DOHH2 (cell line): ENCODE data around the gene PEAK1.
A peak's percentile ranks its signal among the peaks of the same experiment; 100 is the strongest.

Source experiments
- H3F3A ChIP-seq: fragments of 200-600 bp; sonication (generic), shearing (Covaris generic); 2 replicates; pipeline ENCODE4 v1.6.0; 2016; ENCODE audit warnings: antibody characterized with exemption, mild to moderate bottlenecking; ENCODE audit not compliant: control insufficient read depth, insufficient read depth
- H3K27ac ChIP-seq: fragments of 200-600 bp; sonication (generic); 2 replicates; pipeline ENCODE4 v1.5.1; 2014; ENCODE audit warnings: low read depth, mild to moderate bottlenecking, low read length, moderate library complexity
- H3K27me3 ChIP-seq: fragments of 200-600 bp; sonication (generic); 2 replicates; pipeline ENCODE4 v1.6.1; 2014; ENCODE audit warnings: mild to moderate bottlenecking, low read length, mixed read lengths; ENCODE audit not compliant: control insufficient read depth
- H3K36me3 ChIP-seq: fragments of 200-600 bp; sonication (generic); 2 replicates; pipeline ENCODE4 v1.6.1; 2014; ENCODE audit warnings: mild to moderate bottlenecking, low read length, moderate library complexity, mixed read lengths; ENCODE audit not compliant: control insufficient read depth
- H3K4me1 ChIP-seq: fragments of 200-600 bp; sonication (generic); 2 replicates; pipeline ENCODE4 v1.6.1; 2014; ENCODE audit warnings: mild to moderate bottlenecking, low read length, mixed read lengths; ENCODE audit not compliant: control insufficient read depth
- H3K4me2 ChIP-seq: fragments of 200-600 bp; sonication (generic); 2 replicates; pipeline ENCODE4 v1.6.0; 2014; ENCODE audit warnings: mild to moderate bottlenecking, low read length, moderate library complexity
- H3K4me3 ChIP-seq: fragments of 200-600 bp; sonication (generic); 2 replicates; pipeline ENCODE4 v1.5.1; 2014; ENCODE audit warnings: mild to moderate bottlenecking, low read length, mixed read lengths
- H3K79me2 ChIP-seq: fragments of 200-600 bp; sonication (generic); 2 replicates; pipeline ENCODE4 v1.6.1; 2014; ENCODE audit warnings: mild to moderate bottlenecking, low read length, mixed read lengths; ENCODE audit not compliant: control insufficient read depth
- H3K9me2 ChIP-seq: fragments of 200-600 bp; sonication (generic); replicated peaks from 2 replicates; pipeline ENCODE4 v1.6.1; 2014; ENCODE audit warnings: mild to moderate bottlenecking, low read length, mixed read lengths; ENCODE audit not compliant: control insufficient read depth
- H3K9me3 ChIP-seq: fragments of 200-600 bp; sonication (generic); 2 replicates; pipeline ENCODE4 v1.6.1; 2014; ENCODE audit warnings: antibody characterized with exemption, low read length, mixed read lengths; ENCODE audit not compliant: control insufficient read depth, insufficient read depth
- H4K20me1 ChIP-seq: fragments of 200-600 bp; sonication (generic); 2 replicates; pipeline ENCODE4 v1.6.0; 2014; ENCODE audit warnings: low read depth, mild to moderate bottlenecking, antibody characterized with exemption, low read length, moderate library complexity; ENCODE audit not compliant: control insufficient read depth, insufficient read depth
- EZH2phosphoT487 ChIP-seq: fragments of 200-600 bp; sonication (generic); IDR thresholded peaks from 2 replicates; pipeline ENCODE4 v1.6.1; 2017; ENCODE audit warnings: borderline replicate concordance, mild to moderate bottlenecking, antibody characterized with exemption, low read length, moderate library complexity, mixed read lengths
- TF ChIP-seq, protein P1 (sequence below): fragments of 200-600 bp; sonication (generic); IDR thresholded peaks from one replicate; pipeline ENCODE4 v1.5.1; 2014; ENCODE audit warnings: antibody characterized with exemption, mild to moderate bottlenecking, low read depth, low read length; ENCODE audit not compliant: poor library complexity, severe bottlenecking

PEAK1 gene

DNA sequence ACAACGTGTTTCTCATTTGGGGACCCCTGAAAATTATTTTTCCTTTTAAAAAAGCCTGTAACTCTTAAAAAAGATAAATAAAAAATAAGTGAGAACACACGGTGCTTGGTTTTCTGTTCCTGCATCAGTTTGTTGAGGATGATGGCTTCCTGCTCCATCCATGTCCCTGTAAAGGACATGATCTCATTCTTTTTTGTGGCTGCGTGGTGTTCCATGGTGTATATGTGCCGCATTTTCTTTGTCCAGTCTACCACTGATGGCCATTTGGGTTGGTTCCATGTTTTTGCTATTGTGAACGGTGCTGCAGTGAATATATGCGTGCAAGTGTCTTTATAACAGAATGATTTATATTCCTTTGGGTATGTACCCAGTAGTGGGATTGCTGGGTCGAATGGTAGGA lies 351.3 kb downstream of the PEAK1 start:
- H3K4me3 ChIP-seq: no peak overlapping the region
- H3K79me2 ChIP-seq: peaks cover 69% of the 10 kb centered on the region
- no peaks in the 10 kb centered on the region for H3K9me3 ChIP-seq
- H3K4me1 ChIP-seq: peaks cover 43% of the 10 kb centered on the region
- H4K20me1 ChIP-seq: peaks cover 13% of the 10 kb centered on the region; the same call in 1 of the 2 replicates
- H3K4me2 ChIP-seq: peak overlapping the region; percentile 52
- peaks cover 23% of the 10 kb centered on the region for H3K36me3 ChIP-seq
- H3K27me3 ChIP-seq: no peaks in the 10 kb centered on the region
- no peaks in the 10 kb centered on the region for H3F3A ChIP-seq
- H3K27ac ChIP-seq: no peak overlapping the region
- no peak for TF ChIP-seq EZH2phosphoT487
- no peaks in the 10 kb centered on the region for H3K9me2 ChIP-seq

DNA sequence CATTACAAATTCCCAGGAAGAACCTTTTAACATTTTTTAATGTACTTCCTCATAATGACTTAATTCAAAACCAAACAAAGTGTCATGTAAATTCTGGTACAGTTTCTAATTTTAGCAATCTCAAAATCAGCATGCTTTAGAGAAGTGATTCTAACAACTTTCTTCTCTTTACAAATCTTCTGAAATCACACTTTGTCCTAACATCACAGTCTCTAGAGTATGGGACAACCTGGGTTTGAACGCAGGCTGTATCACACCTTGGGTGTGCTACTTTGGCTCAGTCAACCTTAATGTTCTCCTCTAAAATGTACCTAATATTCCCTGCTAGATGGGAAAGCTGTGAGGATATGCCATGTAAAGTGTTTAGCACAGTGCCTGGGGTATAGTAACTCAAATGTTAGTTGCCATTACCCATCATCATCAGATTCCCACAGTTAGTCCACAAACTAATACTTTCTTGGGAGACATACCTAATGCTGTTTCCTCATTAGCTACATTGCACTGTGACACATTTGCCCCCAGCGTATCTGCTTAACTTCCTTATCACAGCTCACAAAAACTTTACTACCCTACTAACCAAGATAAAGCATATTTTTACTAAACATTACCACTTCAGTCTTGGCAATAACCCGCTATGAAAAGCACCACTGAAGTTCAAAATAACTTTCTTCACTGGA lies 352.1 kb downstream of the PEAK1 start:
- Histone ChIP-seq H3K4me1 (peaks cover 43% of the 10 kb centered on the region), H3K27me3 (no peaks in the 10 kb centered on the region), H4K20me1 (peaks cover 13% of the 10 kb centered on the region; the same call in 1 of the 2 replicates), H3K9me2 (no peaks in the 10 kb centered on the region), H3K9me3 (no peaks in the 10 kb centered on the region), H3K4me2 (peak overlapping the region; percentile 52), H3F3A (no peaks in the 10 kb centered on the region), H3K79me2 (peaks cover 76% of the 10 kb centered on the region), H3K36me3 (peaks cover 23% of the 10 kb centered on the region), H3K27ac (no peak overlapping the region), H3K4me3 (peak overlapping the region; percentile 20)
- TF ChIP-seq, protein P1, sequence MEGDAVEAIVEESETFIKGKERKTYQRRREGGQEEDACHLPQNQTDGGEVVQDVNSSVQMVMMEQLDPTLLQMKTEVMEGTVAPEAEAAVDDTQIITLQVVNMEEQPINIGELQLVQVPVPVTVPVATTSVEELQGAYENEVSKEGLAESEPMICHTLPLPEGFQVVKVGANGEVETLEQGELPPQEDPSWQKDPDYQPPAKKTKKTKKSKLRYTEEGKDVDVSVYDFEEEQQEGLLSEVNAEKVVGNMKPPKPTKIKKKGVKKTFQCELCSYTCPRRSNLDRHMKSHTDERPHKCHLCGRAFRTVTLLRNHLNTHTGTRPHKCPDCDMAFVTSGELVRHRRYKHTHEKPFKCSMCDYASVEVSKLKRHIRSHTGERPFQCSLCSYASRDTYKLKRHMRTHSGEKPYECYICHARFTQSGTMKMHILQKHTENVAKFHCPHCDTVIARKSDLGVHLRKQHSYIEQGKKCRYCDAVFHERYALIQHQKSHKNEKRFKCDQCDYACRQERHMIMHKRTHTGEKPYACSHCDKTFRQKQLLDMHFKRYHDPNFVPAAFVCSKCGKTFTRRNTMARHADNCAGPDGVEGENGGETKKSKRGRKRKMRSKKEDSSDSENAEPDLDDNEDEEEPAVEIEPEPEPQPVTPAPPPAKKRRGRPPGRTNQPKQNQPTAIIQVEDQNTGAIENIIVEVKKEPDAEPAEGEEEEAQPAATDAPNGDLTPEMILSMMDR: no peak
- TF ChIP-seq EZH2phosphoT487: no peak

DNA sequence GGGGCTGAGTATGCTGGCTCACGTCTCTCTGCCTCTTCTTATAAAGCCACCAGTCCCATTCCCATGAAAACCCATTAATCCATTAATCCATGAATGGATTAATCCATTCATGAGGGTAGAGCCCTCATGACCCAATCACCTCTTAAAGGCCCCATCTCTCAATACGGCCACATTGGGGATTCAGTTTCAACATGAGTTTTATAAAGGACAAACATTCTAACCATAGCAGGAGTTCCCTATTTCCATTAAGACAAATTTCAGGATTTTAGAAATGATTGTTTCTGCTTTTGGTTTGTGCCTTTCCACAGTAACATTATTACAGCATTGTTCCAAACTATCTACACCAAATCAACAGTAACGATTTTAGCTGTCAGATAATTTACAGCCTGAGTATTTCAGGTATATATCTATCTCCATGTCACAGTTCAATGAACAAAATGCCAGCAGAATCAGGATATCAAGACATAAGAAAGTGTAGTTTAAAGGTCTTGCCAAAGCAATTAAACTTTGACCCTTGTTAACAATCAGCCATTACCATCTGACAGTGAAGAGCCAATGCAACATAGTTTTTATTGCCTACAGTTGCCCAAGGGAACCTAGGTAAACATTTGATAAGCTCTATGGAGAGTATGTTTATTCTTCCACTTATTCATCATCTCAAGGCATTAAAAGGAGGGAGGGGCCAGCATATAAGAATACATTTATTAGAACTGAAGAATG lies 352.8 kb downstream of the PEAK1 start:
- Histone ChIP-seq H4K20me1 (peaks cover 13% of the 10 kb centered on the region; the same call in 1 of the 2 replicates), H3F3A (peaks cover 3% of the 10 kb centered on the region; the same call in 1 of the 2 replicates), H3K9me2 (no peaks in the 10 kb centered on the region), H3K4me2 (peak overlapping the region; percentile 52), H3K79me2 (peaks cover 82% of the 10 kb centered on the region), H3K9me3 (no peaks in the 10 kb centered on the region), H3K27me3 (no peaks in the 10 kb centered on the region), H3K4me1 (peaks cover 48% of the 10 kb centered on the region), H3K27ac (no peak overlapping the region), H3K36me3 (peaks cover 24% of the 10 kb centered on the region), H3K4me3 (peak overlapping the region; percentile 20)
- TF ChIP-seq, protein P1: no peak
- TF ChIP-seq EZH2phosphoT487: no peak
